Osteocyte (in vitro differentiated cells): ENCODE measurements around the gene PHACTR3. TPM values are rescaled to one million over a fixed set of nuclear protein-coding genes. Genes with fewer than 3 reads are reported as not detected.
A peak's percentile ranks its signal among the peaks of the same experiment; 100 is the strongest.

Source experiments
- DNase-seq: peaks from one replicate; pipeline ENCODE4 v3.0.0; 2021; ENCODE audit warnings: mixed read lengths; ENCODE audit not compliant: unreplicated experiment; ENCODE audit errors: extremely low spot score
- H3K27ac Mint-ChIP-seq: one replicate; pipeline ENCODE4 v1.8.0; 2021; ENCODE audit warnings: mild to moderate bottlenecking, mixed read lengths; ENCODE audit not compliant: unreplicated experiment
- H3K27me3 Mint-ChIP-seq: one replicate; pipeline ENCODE4 v1.8.0; 2021; ENCODE audit warnings: mixed read lengths; ENCODE audit not compliant: unreplicated experiment
- H3K36me3 Mint-ChIP-seq: one replicate; pipeline ENCODE4 v1.8.0; 2021; ENCODE audit warnings: mixed read lengths; ENCODE audit not compliant: unreplicated experiment
- H3K4me1 Mint-ChIP-seq: one replicate; pipeline ENCODE4 v1.8.0; 2021; ENCODE audit warnings: mixed read lengths; ENCODE audit not compliant: unreplicated experiment
- H3K4me3 Mint-ChIP-seq: one replicate; pipeline ENCODE4 v1.8.0; 2021; ENCODE audit warnings: mild to moderate bottlenecking, moderate library complexity, mixed read lengths; ENCODE audit not compliant: unreplicated experiment
- H3K9me3 Mint-ChIP-seq: one replicate; pipeline ENCODE4 v1.8.0; 2021; ENCODE audit warnings: mixed read lengths; ENCODE audit not compliant: unreplicated experiment
- CTCF ChIP-seq: fragments of 200-600 bp; sonication (generic); IDR thresholded peaks from 2 replicates; pipeline ENCODE4 v1.5.0; 2021; ENCODE audit warnings: antibody characterized with exemption, mild to moderate bottlenecking, moderate library complexity
- total RNA-seq: library from RNA; stranded (reverse); gene quantifications from 2 replicates; pipeline ENCODE4 v1.2.1, GENCODE V29; 2021

The PHACTR3 gene
- total RNA-seq, 1 donor from 2014 or later = not detected

DNA sequence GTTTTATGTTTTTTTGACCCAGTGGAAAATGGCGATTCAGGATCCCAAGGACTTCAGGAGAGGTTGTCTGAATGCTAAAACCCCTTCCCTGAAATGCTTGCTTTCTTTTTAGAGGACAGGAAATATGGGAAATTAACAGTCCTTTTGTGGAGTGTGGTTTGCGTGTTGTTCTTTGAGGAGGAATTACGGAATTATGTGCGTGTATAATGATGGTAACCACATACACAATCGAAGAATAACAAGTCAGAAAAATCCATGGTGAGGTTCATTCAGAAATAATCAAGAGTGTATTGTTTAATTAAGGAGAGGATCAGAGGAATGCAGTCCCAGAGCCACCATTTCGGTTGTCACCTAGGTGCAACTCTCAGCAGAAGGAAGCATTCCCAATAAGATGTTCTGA, 73.2 kb downstream of the PHACTR3 start:
- Mint-ChIP-seq H3K27ac (no peak overlapping the region), H3K27me3 (peaks cover 2% of the 10 kb centered on the region), H3K36me3 (no peaks in the 10 kb centered on the region), H3K4me3 (no peak overlapping the region), H3K9me3 (peaks cover 4% of the 10 kb centered on the region), H3K4me1 (no peaks in the 10 kb centered on the region)
- DNase-seq = no peak
- no peak for TF ChIP-seq CTCF

GRCh38 chr20:59678288-59678687, 73.9 kb downstream of the PHACTR3 start:
- H3K9me3 Mint-ChIP-seq = peaks cover 4% of the 10 kb centered on the region

GRCh38 chr20:59678951-59679350, 74.6 kb downstream of the PHACTR3 start:
- Mint-ChIP-seq H3K27me3 (peaks cover 2% of the 10 kb centered on the region), H3K9me3 (peaks cover 4% of the 10 kb centered on the region), H3K36me3 (no peaks in the 10 kb centered on the region), H3K4me1 (no peaks in the 10 kb centered on the region), H3K27ac (no peak overlapping the region), H3K4me3 (no peak overlapping the region)
- DNase-seq = peak; percentile 34
- TF ChIP-seq CTCF = no peak

More at GRCh38 chr20:59678288-59678687, 73.9 kb downstream of the PHACTR3 start:
- no peaks in the 10 kb centered on the region for H3K4me1 Mint-ChIP-seq
- no peak overlapping the region for H3K4me3 Mint-ChIP-seq
- DNase-seq = peak; percentile 38
- H3K36me3 Mint-ChIP-seq = no peaks in the 10 kb centered on the region
- no peak for TF ChIP-seq CTCF
- H3K27ac Mint-ChIP-seq = no peak overlapping the region
- peaks cover 2% of the 10 kb centered on the region for H3K27me3 Mint-ChIP-seq

DNA sequence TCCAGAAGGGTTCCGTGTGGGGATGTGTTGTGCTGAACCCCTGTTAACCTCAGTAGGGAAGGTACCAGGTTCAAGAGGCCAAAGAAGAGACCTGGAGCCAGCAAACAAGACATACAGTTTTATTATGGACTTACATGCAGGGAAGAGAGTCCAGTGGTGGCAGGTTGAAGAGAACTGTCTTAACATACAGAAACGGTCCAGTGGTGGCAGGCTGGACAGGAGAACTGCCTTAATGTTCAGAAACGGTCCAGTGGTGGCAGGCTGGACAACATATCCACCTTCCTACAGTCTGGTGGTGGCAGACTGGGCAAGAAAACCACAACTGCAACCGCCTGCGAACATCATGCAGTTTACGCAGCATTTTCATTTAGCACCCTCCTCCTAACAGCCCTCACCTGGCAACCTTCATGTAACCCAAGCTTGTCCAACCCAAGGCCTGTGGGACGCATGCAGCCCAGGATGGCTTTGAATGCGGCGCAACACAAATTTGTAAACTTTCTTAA, 75.9 kb downstream of the PHACTR3 start:
- Mint-ChIP-seq H3K4me1 (no peaks in the 10 kb centered on the region), H3K4me3 (no peak overlapping the region), H3K27me3 (peaks cover 2% of the 10 kb centered on the region), H3K36me3 (no peaks in the 10 kb centered on the region), H3K27ac (no peak overlapping the region), H3K9me3 (peaks cover 4% of the 10 kb centered on the region)
- DNase-seq = peak; percentile 56
- no peak for TF ChIP-seq CTCF

DNA sequence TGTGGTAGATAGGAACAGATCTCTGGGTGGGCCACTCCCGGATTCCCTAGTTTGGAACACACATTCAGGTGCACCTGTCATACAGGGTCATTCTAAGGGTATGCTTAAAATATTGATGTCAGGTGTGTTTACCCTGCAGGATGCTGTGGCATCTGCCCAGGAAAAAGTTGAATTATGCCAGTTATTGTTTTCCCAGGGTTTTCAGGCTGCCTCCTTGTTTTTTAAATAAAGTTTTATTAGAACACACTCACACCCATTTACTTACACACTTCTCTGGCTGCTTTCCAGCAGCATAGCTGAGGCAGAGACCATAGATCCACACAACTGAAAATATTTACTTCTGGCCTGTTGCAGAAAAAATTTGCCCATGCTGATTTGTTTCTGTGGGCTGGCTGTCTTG, 76.5 kb downstream of the PHACTR3 start:
- no peaks in the 10 kb centered on the region for H3K36me3 Mint-ChIP-seq
- peaks cover 2% of the 10 kb centered on the region for H3K27me3 Mint-ChIP-seq
- peak; percentile 75 for DNase-seq
- no peak overlapping the region for H3K27ac Mint-ChIP-seq
- peaks cover 4% of the 10 kb centered on the region for H3K9me3 Mint-ChIP-seq
- no peak for TF ChIP-seq CTCF
- H3K4me1 Mint-ChIP-seq = no peaks in the 10 kb centered on the region
- H3K4me3 Mint-ChIP-seq = no peak overlapping the region
